GM12875 (cell line): Measurements from ENCODE around the gene DOCK3.

ENCODE experiments used
- H3K4me3 ChIP-seq: one replicate; pipeline ENCODE4 v1.5.1; 2011; ENCODE audit warnings: low read depth, low read length, control low read depth
- CTCF ChIP-seq: IDR thresholded peaks from 2 replicates; pipeline ENCODE4 v1.5.1; 2011; ENCODE audit warnings: low read depth, mild to moderate bottlenecking, control low read depth, inconsistent platforms, low read length, moderate library complexity, borderline replicate concordance; ENCODE audit not compliant: insufficient read depth

Gene DOCK3

GRCh38 chr3:51394541-51394940 is 719.8 kb downstream of the DOCK3 start:
- TF ChIP-seq CTCF, result no peak
- H3K4me3 ChIP-seq, result no peak overlapping the region

- no peak overlapping the region for H3K4me3 ChIP-seq
- TF ChIP-seq CTCF, result no peak
These were observed 720.9 kb downstream of the DOCK3 start for GRCh38 chr3:51395493-51396213.

GRCh38 chr3:51396401-51396800 is 721.7 kb downstream of the DOCK3 start:
- TF ChIP-seq CTCF, result no peak

GRCh38 chr3:51397392-51397791 is 722.7 kb downstream of the DOCK3 start:
- TF ChIP-seq CTCF, result no peak
- no peak overlapping the region for H3K4me3 ChIP-seq

More at GRCh38 chr3:51396401-51396800, 721.7 kb downstream of the DOCK3 start:
- no peak overlapping the region for H3K4me3 ChIP-seq

- TF ChIP-seq CTCF, result no peak
- no peak overlapping the region for H3K4me3 ChIP-seq
These were observed 724.0 kb downstream of the DOCK3 start for GRCh38 chr3:51398595-51399310.

GRCh38 chr3:51400166-51400565 is 725.4 kb downstream of the DOCK3 start:
- H3K4me3 ChIP-seq, result no peak overlapping the region
- TF ChIP-seq CTCF, result no peak

GRCh38 chr3:51401735-51402134 is 727.0 kb downstream of the DOCK3 start:
- H3K4me3 ChIP-seq, result no peak overlapping the region
- no peak for TF ChIP-seq CTCF
